Epithelial cell of esophagus (primary cell): ENCODE measurements around the gene HLA-A.

Experiments
- DNase-seq: peaks from one replicate; pipeline ENCODE4 v3.0.0; 2010; ENCODE audit warnings: low read depth
- H3K4me3 ChIP-seq: 2 replicates; pipeline ENCODE4 v1.5.1; 2011; ENCODE audit warnings: mild to moderate bottlenecking, low read length, control low read depth
- CTCF ChIP-seq: IDR thresholded peaks from 2 replicates; pipeline ENCODE4 v1.5.1; 2011; ENCODE audit warnings: low read depth, mild to moderate bottlenecking, low read length, control low read depth, inconsistent platforms; ENCODE audit not compliant: insufficient read depth; ENCODE audit errors: missing control alignments

The HLA-A gene

GRCh38 chr6:29965873-29966601, 23.7 kb downstream of the HLA-A start:
- H3K4me3 ChIP-seq: no peak overlapping the region
- TF ChIP-seq CTCF: no peak
- DNase-seq: peak; percentile 64

GRCh38 chr6:29967379-29968010, 25.2 kb downstream of the HLA-A start:
- no peak overlapping the region for H3K4me3 ChIP-seq
- peak; percentile 23 for TF ChIP-seq CTCF
- peak; percentile 79 for DNase-seq

- no peak overlapping the region for H3K4me3 ChIP-seq
- no peak for TF ChIP-seq CTCF
- peak; percentile 79 for DNase-seq
Measured at GRCh38 chr6:29968130-29968529, 25.8 kb downstream of the HLA-A start.

- no peak for DNase-seq
- no peak for TF ChIP-seq CTCF
Measured at GRCh38 chr6:29968905-29969304, 26.6 kb downstream of the HLA-A start.

GRCh38 chr6:29970711-29971110, 28.4 kb downstream of the HLA-A start:
- H3K4me3 ChIP-seq: no peak overlapping the region
- DNase-seq: no peak
- no peak for TF ChIP-seq CTCF

More at GRCh38 chr6:29968905-29969304, 26.6 kb downstream of the HLA-A start:
- no peak overlapping the region for H3K4me3 ChIP-seq

GRCh38 chr6:29974901-29975560, 32.7 kb downstream of the HLA-A start:
- no peak for DNase-seq
- TF ChIP-seq CTCF: no peak
- H3K4me3 ChIP-seq: no peak overlapping the region
